ENCODE data around the gene RAP1A.

Gene RAP1A

GRCh38 chr1:111734856-111735255 lies 115.3 kb downstream of the RAP1A start:
- TF ChIP-seq CTCF (conservative IDR thresholded peaks at IDR 0.05; ENCODE audit: low read depth, low read length): no peak
- DNase-seq (ENCODE audit: low read depth): no peak
- no peak overlapping the region for H3K4me3 ChIP-seq (ENCODE audit: low read length)

GRCh38 chr1:111735321-111735720 lies 115.7 kb downstream of the RAP1A start:
- DNase-seq (ENCODE audit: low read depth): no peak
- no peak overlapping the region for H3K4me3 ChIP-seq (ENCODE audit: low read length)
- TF ChIP-seq CTCF (conservative IDR thresholded peaks at IDR 0.05; ENCODE audit: low read depth, low read length): no peak

- H3K4me3 ChIP-seq (ENCODE audit: low read length): no peak overlapping the region
- no peak for DNase-seq (ENCODE audit: low read depth)
- TF ChIP-seq CTCF (conservative IDR thresholded peaks at IDR 0.05; ENCODE audit: low read depth, low read length): no peak
These were observed 116.4 kb downstream of the RAP1A start for GRCh38 chr1:111735858-111736544.

GRCh38 chr1:111736548-111737215 lies 117.1 kb downstream of the RAP1A start:
- no peak overlapping the region for H3K4me3 ChIP-seq (ENCODE audit: low read length)
- DNase-seq (ENCODE audit: low read depth): no peak
- TF ChIP-seq CTCF (conservative IDR thresholded peaks at IDR 0.05; ENCODE audit: low read depth, low read length): no peak

- H3K4me3 ChIP-seq (ENCODE audit: low read length): no peak overlapping the region
- no peak for DNase-seq (ENCODE audit: low read depth)
- no peak for TF ChIP-seq CTCF (conservative IDR thresholded peaks at IDR 0.05; ENCODE audit: low read depth, low read length)
These were observed 117.9 kb downstream of the RAP1A start for GRCh38 chr1:111737216-111738132.

- no peak for TF ChIP-seq CTCF (conservative IDR thresholded peaks at IDR 0.05; ENCODE audit: low read depth, low read length)
- DNase-seq (ENCODE audit: low read depth): no peak
- H3K4me3 ChIP-seq (ENCODE audit: low read length): peak overlapping the region; percentile 49
These were observed 118.5 kb downstream of the RAP1A start for GRCh38 chr1:111738133-111738435.
